SK-N-SH (cell line): ENCODE results near the gene NXNL2. TPM values are rescaled to one million over a fixed set of nuclear protein-coding genes. Genes with fewer than 3 reads are reported as not detected.

Source experiments
- CTCF ChIA-PET: fragments of 300-600, 350-600 bp; formaldehyde crosslinking; extraction: SDS; loops from one replicate; lab custom pipeline; 2021; lab: Yijun Ruan, JAX
- POLR2A ChIA-PET: fragments of 350-600 bp; sonication (Branson Sonifier 250); formaldehyde crosslinking; extraction: SDS; loops from one replicate; lab custom pipeline; 2020; ENCODE audit warnings: antibody characterized with exemption, inconsistent platforms; lab: Yijun Ruan, JAX
- DNase-seq: peaks from one replicate; pipeline ENCODE4 v3.0.0; 2012
- H2AFZ ChIP-seq: fragments of 200-600 bp; sonication (generic); 2 replicates; pipeline ENCODE4 v1.8.1; 2016; ENCODE audit warnings: antibody characterized with exemption, mild to moderate bottlenecking, low read depth
- H3F3A ChIP-seq: fragments of 200-600 bp; sonication (generic); replicated peaks from 2 replicates; pipeline ENCODE3; 2016; ENCODE audit warnings: antibody characterized with exemption, mild to moderate bottlenecking; ENCODE audit not compliant: insufficient read depth
- H3K27ac ChIP-seq, 2 experiments: fragments of 200-500 bp in 1 of 2; fragments of 200-600 bp in 1 of 2; sonication (Bioruptor generic) in 1 of 2; sonication (generic), shearing (Covaris generic) in 1 of 2; 2 replicates each; pipeline versions ENCODE4 v1.5.1 to v1.6.1; 2014 to 2016; ENCODE audit warnings: low read depth in 2 of 2, inconsistent platforms in 1 of 2, low read length in 1 of 2, mild to moderate bottlenecking in 1 of 2, mixed read lengths in 1 of 2
- H3K27me3 ChIP-seq: fragments of 200-600 bp; sonication (generic), shearing (Covaris generic); 2 replicates; pipeline ENCODE4 v1.6.1; 2016; ENCODE audit warnings: mixed run types; ENCODE audit not compliant: insufficient read depth
- H3K36me3 ChIP-seq, 2 experiments: fragments of 200-500 bp in 1 of 2; fragments of 200-600 bp in 1 of 2; sonication (Bioruptor generic) in 1 of 2; sonication (generic) in 1 of 2; replicated peaks in 1 of 2; 2 replicates each; pipeline versions ENCODE3 to v1.5.1; 2014 to 2016; ENCODE audit warnings: low read length in 1 of 2, mild to moderate bottlenecking in 1 of 2; ENCODE audit not compliant: insufficient read depth in 2 of 2, control insufficient read depth in 1 of 2
- H3K4me1 ChIP-seq, 2 experiments: fragments of 200-500 bp in 1 of 2; fragments of 200-600 bp in 1 of 2; sonication (Bioruptor generic) in 1 of 2; sonication (generic), shearing (Covaris generic) in 1 of 2; 2 replicates each; pipeline versions ENCODE4 v1.5.1 to v1.6.1; 2014 to 2016; ENCODE audit warnings: low read depth in 1 of 2, low read length in 1 of 2, mixed run types in 1 of 2; ENCODE audit not compliant: insufficient read depth in 2 of 2, control insufficient read depth in 1 of 2
- H3K4me2 ChIP-seq: fragments of 200-600 bp; sonication (generic), shearing (Covaris generic); 2 replicates; pipeline ENCODE4 v1.6.1; 2017; ENCODE audit warnings: mixed run types
- H3K4me3 ChIP-seq, 2 experiments: fragments of 200-500 bp in 1 of 2; fragments of 200-600 bp in 1 of 2; sonication (Bioruptor generic) in 1 of 2; sonication (generic), shearing (Covaris generic) in 1 of 2; 2 replicates each; pipeline versions ENCODE4 v1.5.1 to v1.8.1; 2014 to 2016; ENCODE audit warnings: low read depth in 2 of 2, inconsistent platforms in 1 of 2, low read length in 1 of 2, mild to moderate bottlenecking in 1 of 2, mixed read lengths in 1 of 2, moderate library complexity in 1 of 2
- H3K79me2 ChIP-seq: fragments of 200-600 bp; sonication (generic); 2 replicates; pipeline ENCODE4 v1.8.1; 2017; ENCODE audit warnings: mild to moderate bottlenecking; ENCODE audit not compliant: insufficient read depth
- H3K9ac ChIP-seq: fragments of 200-600 bp; sonication (generic); 2 replicates; pipeline ENCODE4 v1.6.1; 2017; ENCODE audit warnings: mixed run types
- H3K9me2 ChIP-seq: fragments of 200-600 bp; sonication (generic); 2 replicates; pipeline ENCODE4 v1.6.1; 2017; ENCODE audit warnings: mixed run types
- H3K9me3 ChIP-seq: fragments of 200-600 bp; sonication (generic); 2 replicates; pipeline ENCODE4 v1.6.1; 2017; ENCODE audit warnings: mixed run types, mild to moderate bottlenecking, moderate library complexity
- H4K20me1 ChIP-seq: fragments of 200-600 bp; sonication (generic); 2 replicates; pipeline ENCODE4 v1.6.1; 2017; ENCODE audit warnings: mild to moderate bottlenecking, mixed run types; ENCODE audit not compliant: insufficient read depth
- CHD2 ChIP-seq: fragments of 150-350 bp; IDR thresholded peaks from 2 replicates; pipeline ENCODE4 v1.6.1; 2018; ENCODE audit warnings: low read length; ENCODE audit not compliant: partially characterized antibody
- ELF1 ChIP-seq: IDR thresholded peaks from 2 replicates; pipeline ENCODE4 v1.4.0; 2012
- FOXJ3 ChIP-seq: sonication (generic); formaldehyde crosslinking; IDR thresholded peaks from 2 replicates; pipeline ENCODE4 v1.5.1; 2020; ENCODE audit warnings: mild to moderate bottlenecking, missing genetic modification reagents
- FOXM1 ChIP-seq: IDR thresholded peaks from 2 replicates; pipeline ENCODE4 v1.4.0; 2012; ENCODE audit warnings: low read depth, mild to moderate bottlenecking
- GABPA ChIP-seq: IDR thresholded peaks from 2 replicates; pipeline ENCODE4 v1.4.0; 2012; ENCODE audit warnings: low read depth, mild to moderate bottlenecking
- GATA2 ChIP-seq: sonication (generic); formaldehyde crosslinking; IDR thresholded peaks from 2 replicates; pipeline ENCODE4 v1.5.0; 2020; ENCODE audit warnings: mild to moderate bottlenecking, missing genetic modification reagents
- IRF3 ChIP-seq: fragments of 150-350 bp; IDR thresholded peaks from 2 replicates; pipeline ENCODE4 v1.6.1; 2016; ENCODE audit warnings: mild to moderate bottlenecking, low read depth, low read length
- RCOR1 ChIP-seq: fragments of 150-350 bp; IDR thresholded peaks from 2 replicates; pipeline ENCODE4 v1.6.1; 2017; ENCODE audit warnings: antibody characterized with exemption, low read length
- RFX5 ChIP-seq: IDR thresholded peaks from 2 replicates; pipeline ENCODE4 v1.6.1; 2012; ENCODE audit warnings: mild to moderate bottlenecking, improper control_type of control experiment, low read length
- RXRA ChIP-seq: IDR thresholded peaks from 2 replicates; pipeline ENCODE4 v1.4.0; 2012; ENCODE audit warnings: low read depth, mild to moderate bottlenecking, borderline replicate concordance
- SIN3A ChIP-seq: IDR thresholded peaks from 2 replicates; pipeline ENCODE4 v1.6.1; 2012; ENCODE audit warnings: low read depth, mild to moderate bottlenecking, low read length, moderate library complexity, borderline replicate concordance
- SMC3 ChIP-seq: IDR thresholded peaks from 2 replicates; pipeline ENCODE4 v1.6.1; 2012; ENCODE audit warnings: low read depth, low read length, improper control_type of control experiment
- TAF1 ChIP-seq: IDR thresholded peaks from 2 replicates; pipeline ENCODE4 v1.6.1; 2012; ENCODE audit warnings: low read depth, mild to moderate bottlenecking, low read length, moderate library complexity, borderline replicate concordance
- TCF12 ChIP-seq: IDR thresholded peaks from 2 replicates; pipeline ENCODE4 v1.4.0; 2012
- TEAD4 ChIP-seq: IDR thresholded peaks from 2 replicates; pipeline ENCODE4 v1.4.0; 2012; ENCODE audit warnings: mild to moderate bottlenecking, borderline replicate concordance; ENCODE audit not compliant: insufficient read depth
- YY1 ChIP-seq: IDR thresholded peaks from 2 replicates; pipeline ENCODE4 v1.4.0; 2012; ENCODE audit warnings: low read depth, mild to moderate bottlenecking
- WGBS: methylation state at CpG from one replicate; pipeline ENCODE4 v1.1.6; 2017; ENCODE audit warnings: low lambda C conversion rate; 5-methylcytosine and 5-hydroxymethylcytosine counted together
- polyA plus RNA-seq, 3 experiments: library from polyadenylated mRNA; depleted of rRNA; stranded (reverse); fragments of >200 nt; gene quantifications; 2 replicates each; pipeline ENCODE4 v1.2.3, GENCODE V29; 2012
- TF ChIP-seq, protein P1 (sequence below): IDR thresholded peaks from 2 replicates; pipeline ENCODE4 v1.4.0; 2012; ENCODE audit warnings: low read depth
- TF ChIP-seq, protein P2 (sequence below): fragments of 150-350 bp; IDR thresholded peaks from 2 replicates; pipeline ENCODE4 v1.6.1; 2017; ENCODE audit warnings: antibody characterized with exemption, low read length, low read depth, borderline replicate concordance
- TF ChIP-seq, protein P3 (sequence below): fragments of 200-600 bp; sonication (generic); IDR thresholded peaks from 2 replicates; pipeline ENCODE4 v1.6.1; 2017; ENCODE audit warnings: antibody characterized with exemption, mild to moderate bottlenecking, moderate library complexity
- TF ChIP-seq, protein P4 (sequence below): IDR thresholded peaks from 2 replicates; pipeline ENCODE4 v1.4.0; 2012; ENCODE audit warnings: low read depth, borderline replicate concordance

The NXNL2 gene
- polyA plus RNA-seq, 1 of the 3 experiments (the other 2 are of a cell fraction): 3.1 TPM

DNA sequence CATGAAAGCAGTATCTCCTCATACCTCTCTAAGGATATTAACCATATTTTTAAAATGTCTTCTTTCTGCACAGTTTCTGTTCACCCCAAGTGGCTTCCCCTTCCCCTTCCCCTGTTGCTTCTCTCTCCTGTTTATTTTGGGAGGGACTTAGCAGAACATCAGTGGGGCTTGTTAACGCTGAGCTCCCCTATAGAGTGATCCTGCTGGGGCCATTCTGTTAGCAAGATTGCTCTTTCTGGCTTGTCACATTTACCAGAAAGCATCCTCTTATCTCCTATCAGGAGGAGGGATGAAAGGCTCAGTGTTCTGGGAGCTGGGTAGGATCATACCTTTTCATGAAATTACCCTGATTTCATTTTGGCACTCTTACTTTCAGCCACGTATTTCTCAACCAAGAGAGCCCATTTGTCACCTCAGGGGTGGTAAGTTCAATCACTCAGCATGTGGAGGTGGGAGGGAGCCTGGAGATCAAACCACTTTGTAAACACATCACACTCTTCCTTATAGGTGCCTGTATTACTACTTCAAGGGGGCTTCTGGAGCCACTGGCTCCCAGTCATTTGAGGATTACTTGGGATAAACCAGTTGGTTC is 16.7 kb downstream of the NXNL2 start:
- H3K4me2 ChIP-seq: no peak overlapping the region
- H3K9ac ChIP-seq: no peak overlapping the region
- H2AFZ ChIP-seq: no peak overlapping the region
- TF ChIP-seq IRF3: no peak
- TF ChIP-seq RCOR1: no peak
- TF ChIP-seq FOXM1: no peak
- TF ChIP-seq TCF12: no peak
- TF ChIP-seq GATA2: peak; percentile 47; the same call in 1 of the 2 replicates
- no peak for TF ChIP-seq FOXJ3 (CRISPR knock-in tag)
- TF ChIP-seq, protein P1, sequence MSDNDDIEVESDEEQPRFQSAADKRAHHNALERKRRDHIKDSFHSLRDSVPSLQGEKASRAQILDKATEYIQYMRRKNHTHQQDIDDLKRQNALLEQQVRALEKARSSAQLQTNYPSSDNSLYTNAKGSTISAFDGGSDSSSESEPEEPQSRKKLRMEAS: no peak
- TF ChIP-seq, protein P2, sequence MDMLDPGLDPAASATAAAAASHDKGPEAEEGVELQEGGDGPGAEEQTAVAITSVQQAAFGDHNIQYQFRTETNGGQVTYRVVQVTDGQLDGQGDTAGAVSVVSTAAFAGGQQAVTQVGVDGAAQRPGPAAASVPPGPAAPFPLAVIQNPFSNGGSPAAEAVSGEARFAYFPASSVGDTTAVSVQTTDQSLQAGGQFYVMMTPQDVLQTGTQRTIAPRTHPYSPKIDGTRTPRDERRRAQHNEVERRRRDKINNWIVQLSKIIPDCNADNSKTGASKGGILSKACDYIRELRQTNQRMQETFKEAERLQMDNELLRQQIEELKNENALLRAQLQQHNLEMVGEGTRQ: no peak
- no peaks in the 10 kb centered on the region for H3F3A ChIP-seq
- H3K79me2 ChIP-seq: no peaks in the 10 kb centered on the region
- H3K4me1 ChIP-seq: no peaks in the 10 kb centered on the region; a peak in 1 of 4 replicates
- peak; percentile 41 for DNase-seq
- ChIA-PET POLR2A (no interaction called here), CTCF (interaction anchor here (0.6 to 1.2 kb wide), 3 partner anchors 15 to 27 kb away, joined by 3 read pairs; no protein-coding TSS in a partner anchor)
- WGBS: 31% methylated on average over 2 of the region's 2 CpGs
- H3K9me2 ChIP-seq: no peaks in the 10 kb centered on the region
- H3K27ac ChIP-seq: no peak overlapping the region
- H4K20me1 ChIP-seq: no peaks in the 10 kb centered on the region
- H3K9me3 ChIP-seq: no peaks in the 10 kb centered on the region
- H3K4me3 ChIP-seq: no peak overlapping the region
- no peaks in the 10 kb centered on the region for H3K36me3 ChIP-seq
- H3K27me3 ChIP-seq: no peaks in the 10 kb centered on the region

DNA sequence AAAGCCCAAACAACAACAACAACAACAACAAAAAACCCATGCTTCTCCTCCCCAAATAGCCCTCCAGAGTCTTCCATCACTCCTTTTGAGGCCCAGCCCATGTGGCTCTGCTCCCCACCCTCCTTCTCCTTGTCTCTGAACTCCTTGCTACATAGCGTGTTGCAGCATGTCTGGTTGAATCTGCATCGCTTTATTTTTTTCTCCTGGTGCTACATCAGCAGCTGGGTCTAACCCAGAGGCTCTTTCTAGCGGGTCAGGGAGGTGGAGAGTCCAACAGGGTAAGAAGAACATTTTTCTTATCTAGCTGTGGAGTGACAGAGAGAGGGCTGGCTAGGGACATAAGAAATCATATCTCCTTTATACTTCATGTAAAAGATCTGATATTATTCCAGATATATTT is 18.4 kb downstream of the NXNL2 start:
- Histone ChIP-seq H3K27me3 (no peaks in the 10 kb centered on the region), H3K79me2 (no peaks in the 10 kb centered on the region), H3K9me2 (no peaks in the 10 kb centered on the region), H3K36me3 (no peaks in the 10 kb centered on the region), H3F3A (no peaks in the 10 kb centered on the region), H3K4me1 (no peaks in the 10 kb centered on the region; a peak in 1 of 4 replicates), H4K20me1 (no peaks in the 10 kb centered on the region), H3K27ac (no peak overlapping the region), H2AFZ (no peak overlapping the region), H3K9me3 (no peaks in the 10 kb centered on the region), H3K9ac (no peak overlapping the region), H3K4me3 (no peak overlapping the region), H3K4me2 (no peak overlapping the region)
- TF ChIP-seq, protein P3, sequence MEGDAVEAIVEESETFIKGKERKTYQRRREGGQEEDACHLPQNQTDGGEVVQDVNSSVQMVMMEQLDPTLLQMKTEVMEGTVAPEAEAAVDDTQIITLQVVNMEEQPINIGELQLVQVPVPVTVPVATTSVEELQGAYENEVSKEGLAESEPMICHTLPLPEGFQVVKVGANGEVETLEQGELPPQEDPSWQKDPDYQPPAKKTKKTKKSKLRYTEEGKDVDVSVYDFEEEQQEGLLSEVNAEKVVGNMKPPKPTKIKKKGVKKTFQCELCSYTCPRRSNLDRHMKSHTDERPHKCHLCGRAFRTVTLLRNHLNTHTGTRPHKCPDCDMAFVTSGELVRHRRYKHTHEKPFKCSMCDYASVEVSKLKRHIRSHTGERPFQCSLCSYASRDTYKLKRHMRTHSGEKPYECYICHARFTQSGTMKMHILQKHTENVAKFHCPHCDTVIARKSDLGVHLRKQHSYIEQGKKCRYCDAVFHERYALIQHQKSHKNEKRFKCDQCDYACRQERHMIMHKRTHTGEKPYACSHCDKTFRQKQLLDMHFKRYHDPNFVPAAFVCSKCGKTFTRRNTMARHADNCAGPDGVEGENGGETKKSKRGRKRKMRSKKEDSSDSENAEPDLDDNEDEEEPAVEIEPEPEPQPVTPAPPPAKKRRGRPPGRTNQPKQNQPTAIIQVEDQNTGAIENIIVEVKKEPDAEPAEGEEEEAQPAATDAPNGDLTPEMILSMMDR: no peak
- TF ChIP-seq RFX5: no peak
- no peak for TF ChIP-seq YY1
- no peak for TF ChIP-seq RXRA
- TF ChIP-seq FOXM1: no peak
- no peak for TF ChIP-seq ELF1
- TF ChIP-seq, protein P1: no peak
- TF ChIP-seq GABPA: no peak
- TF ChIP-seq SMC3: no peak
- TF ChIP-seq, protein P4, sequence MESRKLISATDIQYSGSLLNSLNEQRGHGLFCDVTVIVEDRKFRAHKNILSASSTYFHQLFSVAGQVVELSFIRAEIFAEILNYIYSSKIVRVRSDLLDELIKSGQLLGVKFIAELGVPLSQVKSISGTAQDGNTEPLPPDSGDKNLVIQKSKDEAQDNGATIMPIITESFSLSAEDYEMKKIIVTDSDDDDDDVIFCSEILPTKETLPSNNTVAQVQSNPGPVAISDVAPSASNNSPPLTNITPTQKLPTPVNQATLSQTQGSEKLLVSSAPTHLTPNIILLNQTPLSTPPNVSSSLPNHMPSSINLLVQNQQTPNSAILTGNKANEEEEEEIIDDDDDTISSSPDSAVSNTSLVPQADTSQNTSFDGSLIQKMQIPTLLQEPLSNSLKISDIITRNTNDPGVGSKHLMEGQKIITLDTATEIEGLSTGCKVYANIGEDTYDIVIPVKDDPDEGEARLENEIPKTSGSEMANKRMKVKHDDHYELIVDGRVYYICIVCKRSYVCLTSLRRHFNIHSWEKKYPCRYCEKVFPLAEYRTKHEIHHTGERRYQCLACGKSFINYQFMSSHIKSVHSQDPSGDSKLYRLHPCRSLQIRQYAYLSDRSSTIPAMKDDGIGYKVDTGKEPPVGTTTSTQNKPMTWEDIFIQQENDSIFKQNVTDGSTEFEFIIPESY: no peak
- TF ChIP-seq CHD2: no peak
- no peak for TF ChIP-seq TEAD4
- TF ChIP-seq TAF1: no peak
- no peak for TF ChIP-seq SIN3A
- POLR2A ChIA-PET: no interaction called here
- no peak for DNase-seq
- CTCF ChIA-PET: no interaction called here
- WGBS: 68% methylated on average over 3 of the region's 3 CpGs
